HG02840 (cell line): ENCODE data around the gene FUT8.
"Not testable (repeated sequence)": the region's sequence is repeated elsewhere in the genome, so short reads cannot be mapped to it uniquely, and the experiment has no call there.

Experiments
- ATAC-seq: cut with Tn5 transposase; IDR thresholded peaks from one replicate; pipeline ENCODE4 v1.9.1; 2021; ENCODE audit warnings: mild to moderate bottlenecking, moderate library complexity, moderate number of reproducible peaks; ENCODE audit not compliant: unreplicated experiment, low FRiP score

The FUT8 gene

DNA sequence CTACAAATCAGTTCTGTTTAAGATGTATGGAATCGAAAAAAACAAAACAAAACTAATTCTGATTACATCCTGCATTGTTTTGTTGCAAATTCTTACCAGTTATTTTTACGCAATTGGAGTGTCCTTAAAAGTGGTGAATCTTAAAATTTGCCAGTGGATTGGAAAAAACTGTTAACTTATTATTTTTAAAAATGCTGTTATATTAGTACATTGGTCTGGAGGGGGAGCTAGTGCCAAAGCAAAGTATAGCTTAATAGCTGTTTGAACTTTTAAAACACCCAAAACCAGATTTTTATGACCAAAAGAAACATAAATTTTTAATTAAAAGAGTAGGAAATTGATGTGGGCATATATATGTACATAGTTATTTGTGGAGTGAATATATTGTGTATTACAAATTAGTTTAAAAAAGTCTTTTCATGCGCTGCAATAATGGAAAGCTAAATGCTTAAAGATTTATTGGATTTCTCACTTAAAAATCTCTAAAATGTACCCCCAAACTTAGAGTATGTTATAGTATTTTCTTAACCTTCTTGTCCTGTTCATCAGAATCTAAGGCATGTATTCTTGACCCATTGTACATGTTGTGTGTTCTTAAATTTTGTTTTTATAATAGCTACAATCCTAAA lies 2.5 kb downstream of the FUT8 start:
- no peak for ATAC-seq

DNA sequence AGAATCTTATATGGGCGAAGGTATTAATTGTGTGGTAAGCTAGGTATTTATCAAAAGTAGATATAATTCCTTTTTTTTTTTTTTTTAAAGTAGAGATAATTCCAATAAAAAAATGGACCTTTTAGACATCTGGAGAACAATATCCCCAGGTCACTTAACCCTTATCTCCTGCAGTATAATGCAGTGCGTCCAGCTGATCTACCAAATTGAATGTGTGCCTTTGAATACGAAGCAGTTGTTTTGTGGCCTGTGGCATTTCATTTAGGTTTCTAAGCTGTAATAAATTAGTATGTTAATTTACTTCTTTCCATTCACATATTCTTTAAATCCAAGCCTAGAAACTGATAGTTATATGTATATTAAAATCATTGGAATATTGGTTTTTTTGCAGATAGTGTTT lies 3.1 kb downstream of the FUT8 start:
- no peak for ATAC-seq

- no peak for ATAC-seq
Observed at GRCh38 chr14:65419593-65420252, 7.2 kb downstream of the FUT8 start.

GRCh38 chr14:65421201-65421981 lies 8.9 kb downstream of the FUT8 start:
- ATAC-seq = no peak

DNA sequence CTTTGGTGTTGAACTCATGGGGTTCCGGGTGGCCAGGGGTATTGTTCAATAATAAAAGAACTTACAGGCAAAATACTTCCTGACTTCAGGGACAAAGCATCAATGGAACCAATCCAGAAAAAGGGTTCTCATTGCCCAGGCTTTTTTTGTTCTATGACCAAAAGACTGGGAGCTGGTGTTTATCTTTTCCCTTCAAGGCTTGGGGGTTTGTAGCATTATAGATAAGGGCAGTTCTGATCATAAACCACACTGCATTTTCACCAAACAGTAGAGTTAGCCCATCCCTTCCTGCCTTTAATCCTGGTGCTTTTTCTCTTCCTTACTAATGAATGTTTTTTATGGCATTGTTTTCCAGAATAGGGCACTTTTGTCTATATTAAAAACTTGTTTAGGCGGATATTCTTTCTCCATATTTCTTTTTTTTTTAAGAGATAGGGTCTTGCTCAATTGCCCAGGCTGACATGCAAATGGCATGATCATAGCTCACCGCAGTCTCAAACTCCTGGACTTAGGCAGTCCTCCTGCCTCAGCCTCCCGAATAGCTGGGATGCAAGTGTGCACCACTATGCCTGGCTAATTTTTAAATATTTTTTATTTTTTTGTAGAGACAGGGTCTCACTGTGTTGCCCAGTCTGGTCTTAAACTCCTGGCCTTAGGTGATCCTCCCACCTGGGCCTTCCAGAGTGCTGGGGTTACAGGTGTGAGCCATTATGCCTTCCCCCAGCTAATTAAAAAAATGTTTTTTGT lies 9.7 kb downstream of the FUT8 start:
- ATAC-seq = no peak

DNA sequence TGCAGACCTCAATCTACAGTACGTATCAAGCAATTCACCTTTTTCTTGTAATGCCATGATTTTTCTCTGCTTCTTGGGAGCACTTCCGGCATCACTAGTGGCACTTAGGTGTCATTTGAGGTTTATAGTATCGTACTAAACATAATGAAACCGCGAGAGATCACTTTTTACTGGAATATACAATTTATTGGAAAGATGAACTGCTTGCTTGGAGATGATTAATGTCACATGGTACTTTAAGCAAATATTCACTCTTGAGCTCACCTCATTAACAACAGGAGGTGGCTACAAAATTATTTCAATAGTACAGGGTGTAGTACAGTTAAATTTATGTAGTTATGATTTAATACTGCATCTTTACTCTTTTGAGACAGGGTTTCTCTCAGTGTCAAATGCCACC lies 11.5 kb downstream of the FUT8 start:
- ATAC-seq = no peak

GRCh38 chr14:65424531-65424930 lies 12.0 kb downstream of the FUT8 start:
- ATAC-seq = no peak

- ATAC-seq = no peak
Observed at GRCh38 chr14:65425885-65426284, 13.4 kb downstream of the FUT8 start.

- not testable (repeated sequence) for ATAC-seq
Observed at GRCh38 chr14:65426902-65427301, 14.4 kb downstream of the FUT8 start.

GRCh38 chr14:65428691-65429090 lies 16.2 kb downstream of the FUT8 start:
- ATAC-seq = no peak

- no peak for ATAC-seq
Observed at GRCh38 chr14:65429757-65430156, 17.2 kb downstream of the FUT8 start.

GRCh38 chr14:65431245-65431644 lies 18.7 kb downstream of the FUT8 start:
- ATAC-seq = no peak

- ATAC-seq = no peak
Observed at GRCh38 chr14:65431951-65432350, 19.4 kb downstream of the FUT8 start.

DNA sequence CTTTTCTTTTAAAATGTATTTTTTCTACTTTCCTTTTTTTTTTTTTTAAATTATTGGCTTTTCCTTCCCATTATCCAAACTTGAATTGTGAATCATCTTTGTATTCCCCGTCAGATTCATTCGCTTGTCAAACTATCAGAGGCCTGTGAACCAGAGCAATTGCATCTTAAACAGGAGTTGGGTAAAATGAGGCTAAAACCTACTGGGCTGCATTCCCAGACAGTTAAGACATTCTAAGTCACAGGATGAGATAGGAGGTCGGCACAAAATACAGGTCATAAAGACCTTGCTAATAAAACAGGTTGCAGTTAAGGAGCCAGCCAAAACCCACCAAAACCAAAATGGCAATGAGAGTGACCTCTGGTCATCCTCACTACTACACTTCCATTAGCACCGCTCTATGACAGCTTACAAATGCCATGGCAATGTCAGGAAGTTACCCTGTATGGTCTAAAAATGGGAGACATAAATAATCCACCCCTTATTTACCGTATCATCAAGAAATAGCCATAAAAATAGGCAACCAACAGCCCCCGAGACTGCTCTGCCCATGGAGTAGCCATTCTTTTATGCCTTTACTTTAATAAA lies 19.9 kb downstream of the FUT8 start:
- no peak for ATAC-seq

DNA sequence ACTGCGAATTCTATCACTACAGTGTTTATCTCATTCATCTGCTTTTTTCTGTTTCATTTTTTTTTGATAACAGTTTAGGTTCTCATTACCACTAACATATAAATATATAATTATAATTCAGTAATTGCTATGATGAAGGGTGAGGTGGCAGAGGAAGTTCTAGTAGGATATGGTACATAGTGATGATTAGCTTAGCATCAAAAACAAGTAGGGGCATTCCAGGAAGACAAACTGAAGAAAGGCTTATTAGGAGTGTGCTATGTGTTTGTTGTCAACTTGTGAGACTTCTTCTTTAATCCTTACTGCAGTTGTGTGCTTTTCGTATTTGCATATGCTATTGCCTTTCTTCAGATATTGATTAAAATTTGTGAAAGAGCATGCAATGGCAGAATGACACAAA lies 20.6 kb downstream of the FUT8 start:
- no peak for ATAC-seq

DNA sequence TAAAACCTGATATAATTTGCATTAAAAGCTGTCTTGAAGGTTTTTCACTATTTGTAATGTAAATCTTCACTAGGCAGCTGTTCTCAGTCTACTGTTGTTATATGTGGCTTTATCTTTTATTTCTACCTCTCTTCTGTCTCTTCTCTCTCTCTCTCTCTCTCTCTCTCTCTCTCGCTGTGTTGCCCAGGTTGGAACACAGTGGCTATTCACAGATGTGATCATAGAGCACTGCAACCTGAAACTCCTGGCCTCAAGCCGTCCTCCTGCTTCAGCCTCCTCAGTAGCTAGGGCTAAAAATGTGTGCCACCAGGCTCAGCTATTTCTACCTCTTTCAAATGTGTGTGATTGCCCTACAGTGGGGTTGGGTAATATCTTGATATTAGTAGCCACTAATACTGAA lies 21.1 kb downstream of the FUT8 start:
- no peak for ATAC-seq

DNA sequence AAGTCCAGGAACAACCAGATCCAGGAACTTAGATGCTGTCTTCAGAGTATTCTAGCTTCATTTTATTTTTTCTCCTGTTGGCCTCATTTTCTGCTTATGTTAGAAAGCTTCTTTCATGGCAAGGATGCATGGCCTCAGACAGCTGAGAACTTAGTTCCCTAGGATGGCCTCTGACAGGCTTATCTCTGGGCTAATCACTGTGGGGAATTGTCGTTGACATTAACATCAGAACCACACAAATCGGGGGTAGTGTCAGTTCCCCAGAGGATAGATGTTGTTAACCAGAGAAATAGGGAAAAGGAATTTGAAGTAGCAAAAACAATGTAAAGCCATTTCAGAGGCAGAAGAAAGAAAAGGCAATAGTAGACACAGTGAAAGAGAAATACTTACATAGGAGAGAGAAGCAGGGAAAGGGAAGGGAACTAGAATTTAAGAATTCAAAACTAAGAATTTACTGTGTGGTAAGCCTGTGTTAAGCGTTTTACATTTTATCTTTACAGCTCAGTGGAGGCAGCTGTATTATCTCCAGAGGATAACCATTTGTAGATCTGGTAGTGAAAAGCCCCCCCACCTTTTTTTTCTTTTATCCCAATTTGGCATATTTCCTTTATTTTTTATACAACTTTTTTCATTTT lies 21.8 kb downstream of the FUT8 start:
- ATAC-seq = no peak

GRCh38 chr14:65438266-65438933 lies 25.9 kb downstream of the FUT8 start:
- no peak for ATAC-seq

DNA sequence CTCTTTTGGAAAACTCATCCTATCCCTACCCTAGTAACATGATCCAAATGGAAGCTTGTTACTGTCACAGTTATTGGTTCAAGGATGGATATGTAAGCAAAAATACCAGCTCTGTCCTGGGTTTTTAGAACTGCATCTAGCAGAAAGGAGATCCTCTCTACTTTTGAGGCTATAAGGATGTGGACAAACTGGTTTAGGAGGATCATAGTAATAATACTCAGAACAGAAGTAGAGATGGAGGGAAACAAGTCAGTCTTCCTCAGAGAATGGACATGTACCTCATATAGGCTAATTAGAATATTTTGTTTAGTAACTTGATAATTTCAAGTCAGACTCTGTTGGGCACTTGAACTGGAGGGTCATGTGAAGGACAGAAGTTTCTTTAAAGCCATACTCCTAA lies 26.6 kb downstream of the FUT8 start:
- no peak for ATAC-seq

GRCh38 chr14:65440230-65440629 lies 27.7 kb downstream of the FUT8 start:
- no peak for ATAC-seq
